ENCODE measurements around the gene CSN3.

Gene CSN3

GRCh38 chr4:70196857-70197256 is 45.5 kb upstream of the CSN3 start:
- ChIA-PET POLR2A (no interaction called here), CTCF (no interaction called here)
- no peak for TF ChIP-seq ZNF146 (tag by site-specific recombination; IDR thresholded peaks at IDR 0.05)
- TF ChIP-seq ZNF791 (tag by site-specific recombination; IDR thresholded peaks at IDR 0.05) = no peak
- TF ChIP-seq, protein P1, sequence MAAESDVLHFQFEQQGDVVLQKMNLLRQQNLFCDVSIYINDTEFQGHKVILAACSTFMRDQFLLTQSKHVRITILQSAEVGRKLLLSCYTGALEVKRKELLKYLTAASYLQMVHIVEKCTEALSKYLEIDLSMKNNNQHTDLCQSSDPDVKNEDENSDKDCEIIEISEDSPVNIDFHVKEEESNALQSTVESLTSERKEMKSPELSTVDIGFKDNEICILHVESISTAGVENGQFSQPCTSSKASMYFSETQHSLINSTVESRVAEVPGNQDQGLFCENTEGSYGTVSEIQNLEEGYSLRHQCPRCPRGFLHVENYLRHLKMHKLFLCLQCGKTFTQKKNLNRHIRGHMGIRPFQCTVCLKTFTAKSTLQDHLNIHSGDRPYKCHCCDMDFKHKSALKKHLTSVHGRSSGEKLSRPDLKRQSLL (tag by site-specific recombination; IDR thresholded peaks at IDR 0.05) = no peak
- no peak for TF ChIP-seq SP3 (tag by site-specific recombination; IDR thresholded peaks at IDR 0.05)
- no peak for TF ChIP-seq ZSCAN23 (tag by site-specific recombination; IDR thresholded peaks at IDR 0.05)
- no peak for TF ChIP-seq KLF10 (tag by site-specific recombination; IDR thresholded peaks at IDR 0.05)
- TF ChIP-seq ZNF184 (tag by site-specific recombination; IDR thresholded peaks at IDR 0.05) = no peak
- no peak for TF ChIP-seq ZNF138 (tag by site-specific recombination; IDR thresholded peaks at IDR 0.05; ENCODE audit: borderline replicate concordance)
- no peak for TF ChIP-seq ZNF398 (tag by site-specific recombination; IDR thresholded peaks at IDR 0.05)
- no peak for TF ChIP-seq ZNF394 (tag by site-specific recombination; IDR thresholded peaks at IDR 0.05; ENCODE audit: borderline replicate concordance)
- TF ChIP-seq, protein P2, sequence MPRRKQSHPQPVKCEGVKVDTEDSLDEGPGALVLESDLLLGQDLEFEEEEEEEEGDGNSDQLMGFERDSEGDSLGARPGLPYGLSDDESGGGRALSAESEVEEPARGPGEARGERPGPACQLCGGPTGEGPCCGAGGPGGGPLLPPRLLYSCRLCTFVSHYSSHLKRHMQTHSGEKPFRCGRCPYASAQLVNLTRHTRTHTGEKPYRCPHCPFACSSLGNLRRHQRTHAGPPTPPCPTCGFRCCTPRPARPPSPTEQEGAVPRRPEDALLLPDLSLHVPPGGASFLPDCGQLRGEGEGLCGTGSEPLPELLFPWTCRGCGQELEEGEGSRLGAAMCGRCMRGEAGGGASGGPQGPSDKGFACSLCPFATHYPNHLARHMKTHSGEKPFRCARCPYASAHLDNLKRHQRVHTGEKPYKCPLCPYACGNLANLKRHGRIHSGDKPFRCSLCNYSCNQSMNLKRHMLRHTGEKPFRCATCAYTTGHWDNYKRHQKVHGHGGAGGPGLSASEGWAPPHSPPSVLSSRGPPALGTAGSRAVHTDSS (tag by site-specific recombination; IDR thresholded peaks at IDR 0.05) = no peak
- TF ChIP-seq ZNF48 (tag by site-specific recombination; IDR thresholded peaks at IDR 0.05) = no peak
- no peak for TF ChIP-seq ZSCAN18 (tag by site-specific recombination; IDR thresholded peaks at IDR 0.05)
- no peak for TF ChIP-seq ZIC2 (tag by site-specific recombination; IDR thresholded peaks at IDR 0.05)
- TF ChIP-seq, protein P3, sequence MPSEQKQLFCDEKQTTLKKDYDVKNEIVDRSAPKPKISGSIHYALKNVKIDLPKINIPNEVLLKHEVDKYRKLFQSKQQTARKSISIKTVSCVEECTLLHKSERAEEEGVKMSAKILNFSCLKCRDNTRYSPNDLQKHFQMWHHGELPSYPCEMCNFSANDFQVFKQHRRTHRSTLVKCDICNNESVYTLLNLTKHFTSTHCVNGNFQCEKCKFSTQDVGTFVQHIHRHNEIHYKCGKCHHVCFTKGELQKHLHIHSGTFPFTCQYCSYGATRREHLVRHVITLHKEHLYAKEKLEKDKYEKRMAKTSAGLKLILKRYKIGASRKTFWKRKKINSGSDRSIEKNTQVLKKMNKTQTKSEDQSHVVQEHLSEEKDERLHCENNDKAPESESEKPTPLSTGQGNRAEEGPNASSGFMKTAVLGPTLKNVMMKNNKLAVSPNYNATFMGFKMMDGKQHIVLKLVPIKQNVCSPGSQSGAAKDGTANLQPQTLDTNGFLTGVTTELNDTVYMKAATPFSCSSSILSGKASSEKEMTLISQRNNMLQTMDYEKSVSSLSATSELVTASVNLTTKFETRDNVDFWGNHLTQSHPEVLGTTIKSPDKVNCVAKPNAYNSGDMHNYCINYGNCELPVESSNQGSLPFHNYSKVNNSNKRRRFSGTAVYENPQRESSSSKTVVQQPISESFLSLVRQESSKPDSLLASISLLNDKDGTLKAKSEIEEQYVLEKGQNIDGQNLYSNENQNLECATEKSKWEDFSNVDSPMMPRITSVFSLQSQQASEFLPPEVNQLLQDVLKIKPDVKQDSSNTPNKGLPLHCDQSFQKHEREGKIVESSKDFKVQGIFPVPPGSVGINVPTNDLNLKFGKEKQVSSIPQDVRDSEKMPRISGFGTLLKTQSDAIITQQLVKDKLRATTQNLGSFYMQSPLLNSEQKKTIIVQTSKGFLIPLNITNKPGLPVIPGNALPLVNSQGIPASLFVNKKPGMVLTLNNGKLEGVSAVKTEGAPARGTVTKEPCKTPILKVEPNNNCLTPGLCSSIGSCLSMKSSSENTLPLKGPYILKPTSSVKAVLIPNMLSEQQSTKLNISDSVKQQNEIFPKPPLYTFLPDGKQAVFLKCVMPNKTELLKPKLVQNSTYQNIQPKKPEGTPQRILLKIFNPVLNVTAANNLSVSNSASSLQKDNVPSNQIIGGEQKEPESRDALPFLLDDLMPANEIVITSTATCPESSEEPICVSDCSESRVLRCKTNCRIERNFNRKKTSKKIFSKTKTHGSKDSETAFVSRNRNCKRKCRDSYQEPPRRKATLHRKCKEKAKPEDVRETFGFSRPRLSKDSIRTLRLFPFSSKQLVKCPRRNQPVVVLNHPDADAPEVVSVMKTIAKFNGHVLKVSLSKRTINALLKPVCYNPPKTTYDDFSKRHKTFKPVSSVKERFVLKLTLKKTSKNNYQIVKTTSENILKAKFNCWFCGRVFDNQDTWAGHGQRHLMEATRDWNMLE (tag by site-specific recombination; conservative IDR thresholded peaks at IDR 0.05; ENCODE audit: low read depth) = no peak
- TF ChIP-seq ZFP3 (tag by site-specific recombination; IDR thresholded peaks at IDR 0.05; ENCODE audit: low read depth) = no peak
- no peak for TF ChIP-seq ZNF558 (tag by site-specific recombination; IDR thresholded peaks at IDR 0.05)
- H3K9me3 ChIP-seq (ENCODE audit: control insufficient read depth, insufficient read depth, low read depth, low read length) = no peaks in the 10 kb centered on the region
- no peaks in the 10 kb centered on the region for H3K4me1 ChIP-seq (ENCODE audit: control insufficient read depth, insufficient read depth, low read length)
- H3K27ac ChIP-seq (ENCODE audit: extremely low read depth, low read depth, low read length) = no peak overlapping the region
- no peak overlapping the region for H3K4me3 ChIP-seq (ENCODE audit: low read depth, low read length)
- H3K36me3 ChIP-seq (ENCODE audit: control insufficient read depth in 2 of 2, insufficient read depth in 1 of 2, low read length in 2 of 2) = no peaks in the 10 kb centered on the region
